GM06990 (cell line): ENCODE results near the gene TACR2.

Source experiments
- DNase-seq: peaks from one replicate; pipeline ENCODE4 v3.0.0-alpha.2; 2011; ENCODE audit not compliant: insufficient read length; ENCODE audit errors: extremely low read depth
- H3K27me3 ChIP-seq: replicated peaks from 2 replicates; pipeline ENCODE4 v1.6.0; 2011; ENCODE audit warnings: low read length; ENCODE audit not compliant: control insufficient read depth, insufficient read depth
- H3K36me3 ChIP-seq: 2 replicates; pipeline ENCODE4 v1.5.1; 2011; ENCODE audit warnings: low read length; ENCODE audit not compliant: control insufficient read depth, insufficient read depth
- H3K4me3 ChIP-seq: replicated peaks from 2 replicates; pipeline ENCODE4 v1.5.1; 2011; ENCODE audit warnings: low read depth, mild to moderate bottlenecking, control low read depth, low read length
- TF ChIP-seq, protein P1 (sequence below): IDR thresholded peaks from 2 replicates; pipeline ENCODE4 v1.5.1; 2011; ENCODE audit warnings: low read length, control low read depth, mild to moderate bottlenecking, inconsistent platforms; ENCODE audit not compliant: insufficient read depth, poor library complexity, severe bottlenecking

TACR2 gene

GRCh38 chr10:69387500-69387899, 29.2 kb downstream of the TACR2 start:
- TF ChIP-seq, protein P1, sequence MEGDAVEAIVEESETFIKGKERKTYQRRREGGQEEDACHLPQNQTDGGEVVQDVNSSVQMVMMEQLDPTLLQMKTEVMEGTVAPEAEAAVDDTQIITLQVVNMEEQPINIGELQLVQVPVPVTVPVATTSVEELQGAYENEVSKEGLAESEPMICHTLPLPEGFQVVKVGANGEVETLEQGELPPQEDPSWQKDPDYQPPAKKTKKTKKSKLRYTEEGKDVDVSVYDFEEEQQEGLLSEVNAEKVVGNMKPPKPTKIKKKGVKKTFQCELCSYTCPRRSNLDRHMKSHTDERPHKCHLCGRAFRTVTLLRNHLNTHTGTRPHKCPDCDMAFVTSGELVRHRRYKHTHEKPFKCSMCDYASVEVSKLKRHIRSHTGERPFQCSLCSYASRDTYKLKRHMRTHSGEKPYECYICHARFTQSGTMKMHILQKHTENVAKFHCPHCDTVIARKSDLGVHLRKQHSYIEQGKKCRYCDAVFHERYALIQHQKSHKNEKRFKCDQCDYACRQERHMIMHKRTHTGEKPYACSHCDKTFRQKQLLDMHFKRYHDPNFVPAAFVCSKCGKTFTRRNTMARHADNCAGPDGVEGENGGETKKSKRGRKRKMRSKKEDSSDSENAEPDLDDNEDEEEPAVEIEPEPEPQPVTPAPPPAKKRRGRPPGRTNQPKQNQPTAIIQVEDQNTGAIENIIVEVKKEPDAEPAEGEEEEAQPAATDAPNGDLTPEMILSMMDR, result no peak
- DNase-seq, result no peak
- H3K27me3 ChIP-seq, result no peaks in the 10 kb centered on the region
- peaks cover 30% of the 10 kb centered on the region for H3K36me3 ChIP-seq
- no peak overlapping the region for H3K4me3 ChIP-seq

GRCh38 chr10:69385454-69386350, 31.0 kb downstream of the TACR2 start:
- Histone ChIP-seq H3K4me3 (no peak overlapping the region), H3K27me3 (no peaks in the 10 kb centered on the region), H3K36me3 (peaks cover 28% of the 10 kb centered on the region)
- no peak for DNase-seq
- TF ChIP-seq, protein P1, result no peak

DNA sequence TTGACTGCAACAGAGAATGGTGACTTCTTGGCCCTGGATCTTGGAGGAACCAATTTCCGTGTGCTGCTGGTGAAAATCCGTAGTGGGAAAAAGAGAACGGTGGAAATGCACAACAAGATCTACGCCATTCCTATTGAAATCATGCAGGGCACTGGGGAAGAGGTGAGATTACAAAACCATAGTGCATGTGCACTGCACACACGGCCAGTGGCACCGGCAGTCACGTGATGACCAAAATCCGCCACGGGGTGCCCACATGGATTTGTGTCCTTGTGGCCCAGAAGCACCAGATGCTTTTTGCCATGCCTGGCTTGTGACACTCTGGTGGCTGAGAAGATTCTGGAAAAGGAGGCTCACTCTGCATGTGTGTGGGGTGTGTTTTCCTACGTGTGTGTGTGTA, 32.4 kb downstream of the TACR2 start:
- H3K4me3 ChIP-seq, result no peak overlapping the region
- TF ChIP-seq, protein P1, result no peak
- peaks cover 31% of the 10 kb centered on the region for H3K36me3 ChIP-seq
- H3K27me3 ChIP-seq, result no peaks in the 10 kb centered on the region
- DNase-seq, result no peak

DNA sequence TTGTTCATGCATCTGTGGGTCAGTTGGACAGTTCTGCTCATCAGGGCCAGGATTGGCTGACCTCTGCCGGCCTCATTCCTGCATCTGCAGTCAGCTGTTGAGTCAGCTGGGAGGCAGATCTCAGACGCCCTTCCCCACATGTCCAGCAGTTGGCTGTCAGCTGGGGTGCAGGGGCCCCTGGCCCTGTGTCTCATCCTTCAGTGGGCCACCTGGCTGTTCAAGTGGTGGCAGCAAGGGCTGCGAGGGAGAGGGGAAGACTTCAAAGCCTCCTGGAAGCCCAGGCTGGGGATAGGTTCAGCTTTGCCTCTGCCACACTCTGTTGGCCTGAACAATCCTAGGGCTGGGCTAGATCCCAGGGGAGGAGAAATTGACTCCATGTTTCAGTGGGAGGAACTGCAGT, 33.2 kb downstream of the TACR2 start:
- no peak for DNase-seq
- H3K4me3 ChIP-seq, result no peak overlapping the region

GRCh38 chr10:69382382-69383117, 34.2 kb downstream of the TACR2 start:
- no peak overlapping the region for H3K4me3 ChIP-seq
- H3K36me3 ChIP-seq, result peaks cover 28% of the 10 kb centered on the region
- TF ChIP-seq, protein P1, result no peak
- no peak for DNase-seq
- H3K27me3 ChIP-seq, result no peaks in the 10 kb centered on the region

More for the DNA sequence above, 33.2 kb downstream of the TACR2 start:
- H3K36me3 ChIP-seq, result peaks cover 28% of the 10 kb centered on the region
- no peaks in the 10 kb centered on the region for H3K27me3 ChIP-seq
- TF ChIP-seq, protein P1, result no peak
